Breast epithelium (tissue), 4 donors: Measurements from ENCODE around the gene HNRNPD. TPM values are rescaled to one million over a fixed set of nuclear protein-coding genes. Genes with fewer than 3 reads are reported as not detected.

Experiments used
- DNase-seq, 2 donors: peaks; one replicate each; pipeline ENCODE4 v3.0.0-alpha.2; 2019; ENCODE audit warnings: low spot score in 2 of 2
- H3K27ac ChIP-seq, 2 donors: fragments of 200-600 bp; sonication (generic) in 1 of 2; one replicate each; pipeline ENCODE4 v1.5.1; 2016 to 2019; ENCODE audit warnings: mild to moderate bottlenecking in 1 of 2
- H3K27me3 ChIP-seq, 2 donors: fragments of 200-600 bp; sonication (generic) in 1 of 2; one replicate each; pipeline versions ENCODE4 v1.5.1 to v1.6.0; 2017 to 2019; ENCODE audit warnings: control low read depth in 1 of 2, mild to moderate bottlenecking in 1 of 2
- H3K36me3 ChIP-seq: fragments of 200-600 bp; one replicate; pipeline ENCODE4 v1.5.1; 2019
- H3K4me1 ChIP-seq, 2 donors: fragments of 200-600 bp; sonication (generic); one replicate each; pipeline ENCODE4 v1.5.1; 2016 to 2019; ENCODE audit warnings: control low read depth in 1 of 2
- H3K4me3 ChIP-seq, 3 donors: fragments of 200-600 bp; sonication (generic); 1 replicate in 2 of 3; 2 replicates in 1 of 3; pipeline ENCODE4 v1.5.1; 2016 to 2019; ENCODE audit warnings: mild to moderate bottlenecking in 3 of 3, moderate library complexity in 2 of 3
- H3K9me3 ChIP-seq, 2 donors: fragments of 200-600 bp; sonication (generic) in 1 of 2; one replicate each; pipeline ENCODE4 v1.5.1; 2016 to 2019; ENCODE audit warnings: control low read depth in 1 of 2
- POLR2A ChIP-seq: fragments of 450-650 bp; IDR thresholded peaks from one replicate; pipeline ENCODE4 v1.6.1; 2016; ENCODE audit warnings: antibody characterized with exemption, mild to moderate bottlenecking, moderate library complexity
- POLR2AphosphoS5 ChIP-seq, 3 donors: sonication (generic); formaldehyde crosslinking; IDR thresholded peaks; one replicate each; pipeline ENCODE4 v1.6.1; 2017; ENCODE audit warnings: antibody characterized with exemption in 3 of 3
- intact Hi-C: fragments of 100-400 bp; cut with DNase I; formaldehyde crosslinking; loops from one replicate; pipeline ENCODE4 v1.15.1; 2023; ENCODE audit warnings: low total_unique reads
- total RNA-seq, 3 donors: library from RNA; depleted of rRNA; stranded (reverse); fragments of >200 nt; gene quantifications; one replicate each; pipeline ENCODE4 v1.1.0, GENCODE V29; 2016
- TF ChIP-seq, protein P1 (sequence below), 3 donors: fragments of 450-650 bp; IDR thresholded peaks; one replicate each; pipeline ENCODE4 v1.5.1; 2016 to 2017; ENCODE audit warnings: antibody characterized with exemption in 3 of 3, mild to moderate bottlenecking in 3 of 3, moderate library complexity in 3 of 3

HNRNPD gene
- total RNA-seq, 3 donors from 2014 or later: 85.1 to 130 (median 122) TPM

DNA sequence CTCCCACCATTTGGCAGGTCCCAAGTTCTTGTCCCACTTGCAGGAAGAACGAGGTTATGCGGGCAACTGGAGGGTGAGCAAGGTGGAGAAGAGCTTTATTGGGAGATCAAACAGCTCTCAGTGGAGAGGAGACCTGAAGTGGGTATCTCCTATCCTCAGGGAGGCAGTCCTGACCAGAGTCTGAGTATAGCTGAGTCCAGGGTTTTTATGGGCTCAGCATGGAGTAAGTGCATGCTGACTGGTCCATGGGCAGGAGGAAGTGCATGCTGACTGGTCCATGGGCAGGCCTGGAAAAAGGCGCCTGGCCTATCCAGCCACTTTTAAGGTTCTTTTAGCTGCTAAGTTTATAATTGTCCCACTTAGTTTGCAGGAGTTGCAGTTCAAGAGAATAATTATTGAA lies 7.4 kb upstream of the HNRNPD start:
- no peak overlapping the region for H3K27ac ChIP-seq
- intact Hi-C loops: no loop called here

DNA sequence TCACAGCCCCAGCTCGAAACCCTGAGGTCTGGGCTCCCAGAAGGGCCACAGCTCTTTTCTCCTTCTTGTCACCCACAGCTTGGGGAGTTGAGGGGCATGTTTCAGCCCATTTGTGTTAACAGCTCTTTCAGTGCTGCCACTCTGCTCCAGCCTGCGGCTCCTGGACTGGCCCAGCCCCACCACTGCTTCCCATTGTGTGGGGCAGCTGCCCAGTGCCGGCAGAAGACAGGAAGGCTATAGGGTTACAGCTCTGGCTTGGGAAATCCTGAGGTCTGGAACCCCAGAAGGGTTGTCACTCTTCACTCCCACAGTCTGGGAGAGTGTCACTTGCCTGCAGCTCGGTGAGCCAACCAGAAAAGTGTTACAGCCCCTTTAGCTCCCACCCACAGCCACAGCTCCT lies 7.0 kb upstream of the HNRNPD start:
- Histone ChIP-seq H3K27ac (no peak overlapping the region), H3K9me3 (no peaks in the 10 kb centered on the region), H3K4me3 (no peak overlapping the region), H3K4me1 (no peaks in the 10 kb centered on the region), H3K36me3 (no peaks in the 10 kb centered on the region), H3K27me3 (no peaks in the 10 kb centered on the region)
- no peak for DNase-seq
- TF ChIP-seq POLR2A: no peak
- no peak for TF ChIP-seq POLR2AphosphoS5 (IDR thresholded peaks at IDR 0.05)
- TF ChIP-seq, protein P1, sequence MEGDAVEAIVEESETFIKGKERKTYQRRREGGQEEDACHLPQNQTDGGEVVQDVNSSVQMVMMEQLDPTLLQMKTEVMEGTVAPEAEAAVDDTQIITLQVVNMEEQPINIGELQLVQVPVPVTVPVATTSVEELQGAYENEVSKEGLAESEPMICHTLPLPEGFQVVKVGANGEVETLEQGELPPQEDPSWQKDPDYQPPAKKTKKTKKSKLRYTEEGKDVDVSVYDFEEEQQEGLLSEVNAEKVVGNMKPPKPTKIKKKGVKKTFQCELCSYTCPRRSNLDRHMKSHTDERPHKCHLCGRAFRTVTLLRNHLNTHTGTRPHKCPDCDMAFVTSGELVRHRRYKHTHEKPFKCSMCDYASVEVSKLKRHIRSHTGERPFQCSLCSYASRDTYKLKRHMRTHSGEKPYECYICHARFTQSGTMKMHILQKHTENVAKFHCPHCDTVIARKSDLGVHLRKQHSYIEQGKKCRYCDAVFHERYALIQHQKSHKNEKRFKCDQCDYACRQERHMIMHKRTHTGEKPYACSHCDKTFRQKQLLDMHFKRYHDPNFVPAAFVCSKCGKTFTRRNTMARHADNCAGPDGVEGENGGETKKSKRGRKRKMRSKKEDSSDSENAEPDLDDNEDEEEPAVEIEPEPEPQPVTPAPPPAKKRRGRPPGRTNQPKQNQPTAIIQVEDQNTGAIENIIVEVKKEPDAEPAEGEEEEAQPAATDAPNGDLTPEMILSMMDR (IDR thresholded peaks at IDR 0.05): no peak
- intact Hi-C loops: no loop called here

More for the DNA sequence above, 7.4 kb upstream of the HNRNPD start:
- Histone ChIP-seq H3K4me3 (no peak overlapping the region), H3K4me1 (no peaks in the 10 kb centered on the region), H3K36me3 (no peaks in the 10 kb centered on the region), H3K27me3 (no peaks in the 10 kb centered on the region), H3K9me3 (no peaks in the 10 kb centered on the region)
- TF ChIP-seq POLR2AphosphoS5 (IDR thresholded peaks at IDR 0.05) (no peak), POLR2A (no peak)
- TF ChIP-seq, protein P1 (IDR thresholded peaks at IDR 0.05): no peak
- DNase-seq: no peak

DNA sequence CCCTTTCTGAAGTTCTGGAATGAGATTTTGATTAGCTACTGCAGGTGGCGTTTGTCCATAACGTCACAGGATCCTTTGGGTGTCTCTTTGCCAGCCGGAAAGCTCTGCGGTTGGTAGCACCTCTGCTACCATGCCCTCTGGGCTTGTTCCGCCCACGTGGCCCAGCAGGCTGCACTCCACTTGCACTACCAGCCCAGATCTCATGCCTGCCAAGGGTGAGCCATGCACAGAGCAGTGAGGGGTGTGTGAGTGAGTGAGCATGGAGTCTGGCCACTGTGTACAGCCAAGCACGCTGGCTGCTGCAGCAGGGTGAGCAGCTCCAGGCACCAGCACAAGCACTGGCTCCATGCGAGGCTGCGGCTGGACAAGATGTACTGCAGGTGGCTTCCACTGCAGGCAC lies 6.6 kb upstream of the HNRNPD start:
- Histone ChIP-seq H3K4me1 (no peaks in the 10 kb centered on the region), H3K36me3 (no peaks in the 10 kb centered on the region), H3K4me3 (no peak overlapping the region), H3K27me3 (no peaks in the 10 kb centered on the region), H3K9me3 (no peaks in the 10 kb centered on the region), H3K27ac (no peak overlapping the region)
- intact Hi-C loops: no loop called here
- DNase-seq: peak; percentile 84 to 86
- TF ChIP-seq, protein P1 (IDR thresholded peaks at IDR 0.05): peak in 1 of 3 donors; percentile 32
- TF ChIP-seq POLR2AphosphoS5 (IDR thresholded peaks at IDR 0.05) (peak in 1 of 3 donors; percentile 44), POLR2A (no peak)

DNA sequence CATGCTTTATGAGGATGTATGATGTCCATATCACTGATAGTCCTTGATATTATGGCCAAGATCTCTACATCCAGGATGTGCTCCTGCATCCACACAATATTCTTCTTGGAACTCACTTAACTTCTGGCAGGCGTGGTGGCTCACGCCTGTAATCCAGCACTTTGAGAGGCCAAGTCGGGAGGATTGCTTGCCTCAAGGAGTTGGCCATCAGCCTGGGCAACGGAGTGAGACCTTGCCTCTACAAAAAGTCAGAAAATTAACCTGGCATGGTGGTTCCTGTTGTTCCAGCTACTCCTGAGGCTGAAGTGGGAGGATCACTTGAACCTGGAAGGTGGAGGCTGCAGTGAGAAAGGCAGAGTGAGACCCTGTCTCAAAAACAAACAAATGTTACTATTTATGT lies 2.3 kb upstream of the HNRNPD start:
- Histone ChIP-seq H3K36me3 (no peaks in the 10 kb centered on the region), H3K4me3 (no peak overlapping the region), H3K4me1 (no peaks in the 10 kb centered on the region), H3K27ac (no peak overlapping the region), H3K27me3 (no peaks in the 10 kb centered on the region), H3K9me3 (no peaks in the 10 kb centered on the region)
- no peak for DNase-seq
- no peak for TF ChIP-seq POLR2A
- TF ChIP-seq, protein P1 (IDR thresholded peaks at IDR 0.05): no peak
- TF ChIP-seq POLR2AphosphoS5 (IDR thresholded peaks at IDR 0.05): no peak
- intact Hi-C loops: no loop called here

DNA sequence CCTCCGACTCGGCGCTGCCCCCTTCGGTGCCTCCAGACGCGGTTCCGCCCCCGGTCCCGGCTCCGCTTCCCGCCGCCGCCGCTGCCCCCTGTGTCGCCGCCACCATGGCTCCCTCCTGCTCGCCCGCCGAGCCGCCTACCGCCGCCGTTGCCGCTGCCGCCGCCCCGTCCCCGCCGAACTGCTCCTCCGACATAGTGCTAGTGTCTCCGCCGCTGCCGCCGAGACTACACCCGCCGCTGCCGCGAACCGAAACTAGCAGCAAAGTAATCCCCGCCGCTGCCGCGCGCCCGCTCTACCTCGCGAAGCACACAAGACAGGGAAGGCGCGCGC lies 340 bp downstream of the HNRNPD start:
- H3K36me3 ChIP-seq: no peaks in the 10 kb centered on the region
- no peak for TF ChIP-seq POLR2A
- TF ChIP-seq, protein P1 (IDR thresholded peaks at IDR 0.05): no peak
- no peak for TF ChIP-seq POLR2AphosphoS5 (IDR thresholded peaks at IDR 0.05)
- H3K9me3 ChIP-seq: no peaks in the 10 kb centered on the region
- H3K27ac ChIP-seq: peak overlapping the region; percentile 99 to 100
- peak overlapping the region; percentile 82 to 98 (median 88) for H3K4me3 ChIP-seq
- H3K4me1 ChIP-seq: peaks cover 0 to 15% of the 10 kb centered on the region in 2 donors
- intact Hi-C loops: no loop called here
- DNase-seq: no peak
- no peaks in the 10 kb centered on the region for H3K27me3 ChIP-seq
